ENCODE data around the gene FRMD5.
"Not testable (repeated sequence)": the region's sequence is repeated elsewhere in the genome, so short reads cannot be mapped to it uniquely, and the experiment has no call there.

FRMD5 gene

DNA sequence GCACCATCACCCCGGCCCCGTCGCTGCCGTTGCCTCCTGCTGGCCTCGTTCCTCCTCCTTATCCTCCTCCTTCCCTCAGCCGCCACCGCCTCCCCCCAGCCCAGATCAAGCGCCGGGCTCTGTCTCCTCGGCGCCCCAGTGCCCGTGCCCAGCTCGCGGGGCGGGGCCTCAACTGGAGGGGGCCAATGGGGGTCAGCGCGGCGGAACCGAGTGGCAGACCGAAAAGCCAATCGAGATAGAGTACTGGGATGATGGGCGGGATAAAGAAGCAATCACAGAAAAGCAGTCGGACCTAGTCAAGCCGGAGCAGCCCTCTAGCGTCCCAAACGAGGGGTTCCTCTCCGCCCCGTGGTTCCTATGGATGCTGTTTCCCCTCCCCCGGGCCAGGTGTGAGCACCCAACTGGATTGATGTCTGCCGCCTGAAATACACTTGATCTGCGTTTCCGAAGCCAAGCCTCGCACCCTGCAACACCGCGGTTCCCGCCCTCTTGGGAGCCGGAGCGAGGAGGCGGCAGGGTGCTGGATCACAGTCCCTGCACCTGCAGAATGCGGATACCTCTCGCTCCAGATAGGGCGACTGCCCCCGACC is at the start of gene FRMD5:
Gene FRMD5, minus strand, starts transcription at position 121 of the 590 bp plus-strand sequence.
- DNase-seq (ENCODE audit: low spot score): peak; percentile 74

- no peak for DNase-seq (ENCODE audit: low spot score)
Measured at GRCh38 chr15:44243829-44244228, 48.8 kb upstream of the FRMD5 start.

- no peak for DNase-seq (ENCODE audit: low spot score)
Measured at GRCh38 chr15:44243141-44243540, 48.1 kb upstream of the FRMD5 start.

DNA sequence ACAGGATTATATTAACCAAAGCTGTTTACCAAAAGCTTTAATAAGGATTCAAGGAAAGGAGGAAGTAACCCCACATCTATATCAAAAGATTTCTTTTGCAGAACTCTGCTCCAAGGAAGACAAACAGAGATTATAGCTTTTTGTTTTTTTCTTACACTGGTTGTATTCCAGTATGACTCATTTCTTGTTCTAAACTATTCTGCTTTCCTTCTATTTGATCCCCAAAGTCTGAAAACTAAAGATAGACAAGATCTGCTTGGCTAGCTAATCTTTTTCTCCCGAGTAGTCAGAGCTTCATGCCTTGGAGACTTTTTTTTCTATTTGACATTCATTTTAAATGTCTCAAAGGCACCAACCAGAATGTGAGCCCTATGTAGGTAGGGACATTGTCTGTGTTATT is 36.8 kb upstream of the FRMD5 start:
- no peak for DNase-seq (ENCODE audit: low spot score)

- DNase-seq (ENCODE audit: low spot score): not testable (repeated sequence)
Measured at GRCh38 chr15:44229301-44229700, 34.2 kb upstream of the FRMD5 start.

- no peak for DNase-seq (ENCODE audit: low spot score)
Measured at GRCh38 chr15:44227584-44227983, 32.5 kb upstream of the FRMD5 start.

GRCh38 chr15:44227001-44227400 is 31.9 kb upstream of the FRMD5 start:
- not testable (repeated sequence) for DNase-seq (ENCODE audit: low spot score)

DNA sequence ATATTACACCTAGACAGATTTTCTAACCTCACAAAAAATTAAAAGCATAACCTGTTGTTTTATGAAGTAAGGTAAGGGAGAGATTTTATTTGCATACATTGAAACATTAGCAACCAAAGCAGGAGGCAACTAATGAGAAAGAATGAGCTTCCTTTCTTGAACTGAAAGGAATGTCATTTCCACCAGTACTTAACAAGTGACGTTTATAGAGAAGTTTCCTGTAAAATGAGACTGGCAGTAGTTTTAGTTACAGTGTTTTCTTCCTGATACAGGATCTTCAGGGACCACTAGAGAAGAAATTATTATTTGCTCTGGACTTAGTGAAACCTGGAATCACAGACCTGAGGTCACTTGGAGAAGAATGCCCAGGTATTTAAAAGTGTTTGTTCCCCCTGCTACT is 27.4 kb upstream of the FRMD5 start:
- no peak for DNase-seq (ENCODE audit: low spot score)

GRCh38 chr15:44219073-44219472 is 24.0 kb upstream of the FRMD5 start:
- DNase-seq (ENCODE audit: low spot score): no peak

DNA sequence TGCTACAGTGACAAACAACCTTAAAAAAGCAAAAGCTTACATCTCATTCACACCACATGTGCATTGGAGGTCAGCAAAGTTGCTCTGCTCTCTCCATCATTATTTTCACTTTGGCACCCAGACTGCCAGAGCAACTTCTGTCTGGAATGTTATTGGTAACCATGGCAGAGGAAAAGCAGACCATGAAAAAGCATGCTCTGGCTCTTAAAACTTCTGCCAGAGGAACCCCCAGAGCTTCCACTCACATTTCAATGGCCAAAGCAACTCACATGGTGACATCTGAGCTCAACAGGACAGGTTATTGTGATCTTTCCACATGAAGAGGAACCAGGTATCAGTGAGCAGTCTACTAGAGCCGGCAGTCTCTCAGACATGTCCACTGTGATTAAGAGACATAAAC is 21.9 kb upstream of the FRMD5 start:
- DNase-seq (ENCODE audit: low spot score): no peak

DNA sequence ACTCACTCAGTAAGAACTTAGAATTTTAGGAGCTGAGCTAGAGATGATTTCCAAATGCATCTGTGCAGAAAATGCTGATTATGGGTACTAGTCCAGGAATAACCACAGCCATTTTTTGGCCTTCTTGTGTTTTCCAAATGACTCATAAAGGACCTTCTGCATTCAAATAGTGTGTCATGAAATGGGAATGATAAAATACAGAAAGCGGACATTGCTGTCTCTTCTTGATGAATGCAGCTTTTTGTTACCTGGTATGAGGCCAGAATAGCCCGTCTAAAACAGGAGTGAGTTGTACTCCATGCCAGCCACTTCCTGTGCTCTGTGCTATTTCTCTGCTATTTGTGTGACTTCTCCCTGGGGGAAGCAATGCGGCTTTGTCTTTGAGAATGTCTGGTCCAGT is 20.5 kb upstream of the FRMD5 start:
- peak; percentile 33 for DNase-seq (ENCODE audit: low spot score)

- DNase-seq (ENCODE audit: low spot score): no peak
Measured at GRCh38 chr15:44208956-44209355, 13.9 kb upstream of the FRMD5 start.

DNA sequence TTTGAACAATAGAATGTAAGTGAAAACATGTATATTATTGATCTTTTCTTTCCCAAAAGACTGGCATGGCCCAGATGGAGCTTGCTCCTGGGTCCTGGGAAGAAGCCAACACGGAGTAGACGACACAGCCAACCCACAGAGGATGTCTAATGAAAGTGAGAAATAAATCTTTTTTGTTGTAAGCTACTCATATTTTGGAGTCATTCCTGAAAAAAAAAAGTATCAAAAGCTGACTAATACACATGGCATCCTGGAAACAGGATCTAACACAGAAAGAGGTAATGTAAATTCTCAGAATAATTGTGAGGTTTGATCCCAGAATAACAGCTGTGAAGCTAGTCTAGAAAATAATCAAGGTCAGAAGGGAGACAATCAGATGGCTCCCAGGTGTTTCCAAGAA is 12.6 kb upstream of the FRMD5 start:
- DNase-seq (ENCODE audit: low spot score): peak; percentile 66

DNA sequence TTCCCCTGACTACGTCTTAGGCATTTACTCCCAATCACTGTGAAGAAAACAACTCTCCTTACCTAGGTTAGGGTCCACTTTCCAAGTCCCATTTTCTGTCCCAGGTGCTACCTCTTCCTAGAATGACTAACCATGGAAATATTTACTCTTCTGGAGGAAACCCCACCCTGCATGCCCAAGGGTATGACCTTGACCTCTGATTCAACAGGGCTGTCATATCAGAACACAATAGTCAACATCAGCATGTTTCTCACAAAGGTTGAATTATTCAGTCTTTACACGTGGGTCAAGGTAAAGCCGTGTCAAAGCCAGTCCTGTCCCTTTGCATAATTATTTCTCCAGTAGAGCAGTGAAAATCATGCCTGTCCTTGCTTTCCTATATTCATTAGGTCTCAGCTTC is 4.3 kb upstream of the FRMD5 start:
- DNase-seq (ENCODE audit: low spot score): no peak

- peak; percentile 32 for DNase-seq (ENCODE audit: low spot score)
Measured at GRCh38 chr15:44194323-44195150, 534 bp downstream of the FRMD5 start.

- peak; percentile 13 for DNase-seq (ENCODE audit: low spot score)
Measured at GRCh38 chr15:44193651-44194322, 1.3 kb downstream of the FRMD5 start.

DNA sequence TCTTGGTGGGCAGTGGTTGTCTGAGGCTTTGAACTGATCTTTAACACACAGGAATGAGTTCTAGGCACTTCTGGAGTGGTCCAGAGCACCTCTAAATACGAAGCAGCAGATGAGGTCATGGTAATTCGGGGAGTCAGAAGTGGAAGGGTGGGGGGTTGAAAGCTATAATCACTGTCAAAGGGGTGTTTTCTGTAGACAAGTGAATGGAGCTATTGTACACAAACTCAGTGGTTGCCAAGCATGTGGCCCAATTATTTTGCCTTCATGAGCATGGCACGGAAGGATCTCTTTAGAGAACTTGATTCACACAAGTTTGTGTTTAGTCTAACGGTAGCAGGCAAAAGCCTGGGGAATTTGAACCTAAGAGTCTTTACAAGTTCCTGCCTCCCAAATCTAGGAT is 6.3 kb downstream of the FRMD5 start:
- no peak for DNase-seq (ENCODE audit: low spot score)

DNA sequence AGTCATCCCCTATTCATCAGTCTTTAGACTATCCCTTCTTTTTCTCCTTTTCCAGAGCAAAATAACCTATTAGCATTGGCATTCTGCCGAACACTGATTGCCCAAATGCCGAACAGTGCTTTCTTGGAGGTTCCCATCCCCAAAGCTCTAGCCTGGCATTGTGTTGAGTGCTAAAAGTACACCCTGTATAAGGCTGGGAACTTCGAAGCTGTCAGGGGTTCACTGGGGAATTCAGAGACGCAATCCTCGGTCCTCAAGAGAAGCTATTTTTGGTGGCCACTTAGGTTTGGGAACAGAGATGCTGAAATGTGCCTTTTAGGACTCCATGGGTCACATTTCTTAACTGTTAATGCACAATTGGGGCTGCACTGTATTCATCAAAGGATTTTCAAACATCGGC is 8.4 kb downstream of the FRMD5 start:
- no peak for DNase-seq (ENCODE audit: low spot score)

GRCh38 chr15:44183363-44183762 is 11.7 kb downstream of the FRMD5 start:
- no peak for DNase-seq (ENCODE audit: low spot score)

DNA sequence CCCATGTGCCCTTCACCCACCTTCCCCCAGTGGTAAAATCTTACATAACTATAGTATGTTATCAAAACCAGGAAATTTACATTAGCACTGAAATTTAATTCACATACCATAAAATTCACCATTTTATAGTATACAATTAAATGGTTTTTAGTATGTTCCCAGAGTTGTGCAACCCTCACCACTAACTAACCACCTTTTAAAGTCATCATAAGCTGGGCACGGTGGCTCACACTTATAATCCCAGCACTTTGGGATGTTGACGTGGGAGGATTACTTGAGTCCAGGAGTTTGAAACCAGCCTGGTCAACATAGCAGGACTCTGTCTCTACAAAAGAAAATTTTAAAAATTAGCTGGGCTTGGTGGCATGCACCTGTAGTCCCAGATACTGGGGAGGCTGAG is 13.7 kb downstream of the FRMD5 start:
- DNase-seq (ENCODE audit: low spot score): no peak

DNA sequence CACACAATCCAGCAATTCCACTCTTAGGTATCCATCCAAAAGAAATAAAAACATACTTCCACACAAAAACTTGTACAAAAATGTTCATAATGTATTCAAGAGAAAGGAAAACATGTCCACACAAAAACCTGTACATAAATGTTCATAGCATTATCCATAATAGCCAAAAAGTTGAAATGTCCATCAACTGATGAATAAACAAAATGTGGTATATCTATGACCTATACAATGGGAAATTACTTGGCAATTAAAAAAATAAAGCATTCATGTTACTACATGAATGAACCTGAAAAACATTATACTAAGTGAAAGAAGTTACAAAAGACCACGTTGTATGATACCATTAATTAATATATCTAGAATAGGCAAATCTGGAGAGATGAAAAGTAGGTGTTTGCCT is 17.9 kb downstream of the FRMD5 start:
- DNase-seq (ENCODE audit: low spot score): no peak

DNA sequence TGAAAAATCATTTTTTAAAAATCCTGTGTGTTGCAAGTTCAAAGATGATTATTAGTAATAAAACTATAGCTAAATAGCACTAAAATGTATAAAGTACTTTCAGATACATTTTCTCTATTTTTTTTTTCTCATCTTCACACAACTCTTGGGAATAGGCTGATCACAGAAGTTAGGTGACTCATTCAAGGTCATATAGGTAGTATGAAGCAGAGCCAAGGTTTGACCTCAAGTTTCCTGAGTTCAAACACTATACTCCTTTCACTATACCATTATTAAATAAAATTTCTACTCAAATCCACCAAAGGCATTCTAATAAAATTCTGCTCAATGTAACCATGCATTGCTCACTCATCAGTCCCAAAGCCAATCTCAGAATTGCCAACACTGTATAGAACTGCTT is 21.3 kb downstream of the FRMD5 start:
- DNase-seq (ENCODE audit: low spot score): no peak

GRCh38 chr15:44163370-44163769 is 31.7 kb downstream of the FRMD5 start:
- no peak for DNase-seq (ENCODE audit: low spot score)

Data from kidney capillary endothelial cell (primary cell).